Stimulated activated naive CD4-positive, alpha-beta T cell (primary cell): ENCODE data around the gene LSP1.
"Not testable (repeated sequence)": the region's sequence is repeated elsewhere in the genome, so short reads cannot be mapped to it uniquely, and the experiment has no call there.

Experiments used
- DNase-seq, 6 experiments: peaks; one replicate each; lab custom pipeline; 2025; lab: John Stamatoyannopoulos, UW

The LSP1 gene

DNA sequence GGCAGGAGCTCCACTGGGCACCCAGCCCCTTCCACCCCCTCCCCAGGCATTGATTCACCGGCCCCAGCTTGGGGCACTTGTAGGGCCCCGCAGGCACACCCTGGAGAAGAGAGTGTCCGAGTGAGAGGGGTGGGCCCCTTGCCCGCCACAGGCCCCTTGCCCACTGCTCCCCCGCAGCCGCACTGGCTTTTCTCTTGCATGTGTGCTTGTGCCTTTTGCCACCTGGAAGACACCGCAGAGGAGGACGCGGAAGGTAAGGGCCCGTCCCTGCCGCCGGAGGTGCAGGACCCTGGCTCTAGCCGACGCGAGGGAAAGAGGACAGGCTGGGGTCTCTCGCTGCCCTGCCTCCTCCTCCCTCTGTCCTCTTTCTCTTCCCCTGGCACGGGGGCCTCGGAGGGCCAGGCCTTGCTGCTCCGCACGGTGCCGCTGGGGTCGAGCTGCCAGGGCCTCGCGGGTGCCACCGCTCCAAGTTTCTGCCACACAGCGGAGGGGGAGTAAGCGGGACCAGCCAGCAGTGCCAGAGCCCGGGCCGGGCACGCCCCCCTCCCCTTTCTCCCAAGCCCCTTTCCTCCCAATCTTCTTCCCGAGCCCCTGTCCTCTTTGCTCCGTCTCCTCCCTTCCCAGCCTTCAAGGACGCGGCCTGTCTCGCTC lies 76.1 kb downstream of the LSP1 start:
- DNase-seq: no peak

DNA sequence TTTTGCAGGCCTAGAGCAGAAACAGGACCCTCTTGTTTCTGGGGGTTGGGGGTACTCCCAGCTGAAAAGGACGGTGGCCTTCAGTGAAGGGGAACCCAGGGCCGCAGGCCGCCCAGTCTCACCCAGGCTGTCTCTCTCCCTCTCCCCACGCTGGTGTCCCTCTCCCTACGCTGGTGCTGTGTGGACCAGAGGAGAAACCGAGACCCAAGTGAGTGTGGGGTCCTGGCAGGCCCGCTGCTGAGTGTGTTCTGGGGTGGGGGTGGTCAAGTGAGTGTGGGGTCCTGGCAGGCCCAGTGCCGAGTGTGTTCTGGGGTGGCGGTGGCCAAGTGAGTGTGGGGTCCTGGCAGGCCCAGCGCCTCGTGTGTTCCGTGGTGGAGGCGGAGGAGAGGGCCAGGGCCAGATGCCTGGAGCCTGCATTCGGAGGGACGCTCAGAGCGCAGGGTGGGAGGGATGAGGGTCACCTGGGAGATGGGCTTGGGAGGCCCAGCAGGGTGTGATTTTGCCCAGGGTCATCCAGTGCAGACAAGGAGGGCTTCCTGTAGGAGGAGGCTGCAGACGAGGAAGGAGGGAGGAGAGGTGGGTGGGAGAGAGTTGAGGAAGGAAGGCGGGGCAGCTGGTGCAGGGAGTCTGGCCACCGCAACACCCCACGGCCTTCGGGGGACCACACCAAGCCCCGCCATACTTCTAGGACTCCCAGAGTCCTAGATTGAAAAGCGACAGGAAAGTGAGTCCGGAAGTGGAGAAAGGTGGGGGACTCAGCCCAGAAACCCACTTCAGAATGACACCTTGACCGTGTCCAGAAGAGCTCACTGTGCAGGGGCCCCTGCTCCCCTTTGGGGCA lies 77.0 kb downstream of the LSP1 start:
- no peak for DNase-seq

DNA sequence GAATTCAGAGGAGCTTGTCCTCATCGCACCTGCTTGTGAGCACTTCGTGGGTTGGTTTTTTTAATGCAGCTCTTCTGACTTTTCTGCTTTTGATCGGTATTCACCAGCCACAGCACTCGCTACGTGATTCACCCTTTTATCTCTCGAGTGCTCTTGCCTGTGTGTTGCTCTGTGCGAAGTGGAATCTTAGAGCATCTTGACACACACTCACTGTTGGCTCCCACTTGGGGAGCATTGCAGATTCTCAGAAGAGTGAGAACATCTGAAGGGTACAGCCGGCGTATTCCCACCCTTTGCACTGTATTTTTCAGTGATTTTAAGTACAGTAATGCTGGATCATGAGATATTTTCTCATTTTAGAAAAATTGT lies 77.6 kb downstream of the LSP1 start:
- DNase-seq: peak in 1 of 6 experiments; percentile 17

DNA sequence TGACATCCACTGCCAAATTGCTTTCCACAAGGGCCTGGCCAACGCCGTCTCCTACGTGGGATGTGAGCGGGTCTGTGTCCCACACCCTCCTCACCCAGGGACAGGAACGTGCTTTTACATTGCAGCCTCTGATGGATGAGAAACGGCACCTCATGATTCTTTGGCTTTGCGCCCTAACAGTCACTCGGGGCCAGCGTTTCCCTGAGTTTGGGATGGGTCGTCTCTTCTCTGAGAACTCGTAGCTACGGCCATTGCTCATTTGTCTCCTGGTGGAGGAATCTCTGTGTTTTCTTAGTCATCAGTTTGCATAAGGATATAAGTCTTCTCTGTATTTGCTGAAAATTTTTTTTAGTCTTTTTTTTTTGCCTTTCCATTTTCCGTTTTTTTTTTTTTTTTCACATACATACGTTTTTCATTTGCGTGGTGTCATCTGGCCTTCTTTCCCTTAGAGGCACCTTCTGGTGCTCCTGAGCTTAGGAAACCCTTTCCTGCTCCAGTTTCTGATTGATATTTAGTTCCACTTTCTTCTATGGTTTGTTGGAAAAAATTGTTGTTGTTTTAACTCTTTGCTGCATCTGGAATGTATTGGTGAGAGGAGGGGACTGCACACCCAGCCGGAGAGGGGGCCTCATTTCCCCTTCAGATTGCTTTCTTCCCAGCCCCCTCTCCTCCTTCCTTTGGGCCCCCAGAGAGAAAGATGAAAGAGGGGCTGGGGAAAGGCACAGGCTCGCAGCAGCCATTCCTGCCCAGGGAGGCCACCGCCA lies 78.6 kb downstream of the LSP1 start:
- no peak for DNase-seq

DNA sequence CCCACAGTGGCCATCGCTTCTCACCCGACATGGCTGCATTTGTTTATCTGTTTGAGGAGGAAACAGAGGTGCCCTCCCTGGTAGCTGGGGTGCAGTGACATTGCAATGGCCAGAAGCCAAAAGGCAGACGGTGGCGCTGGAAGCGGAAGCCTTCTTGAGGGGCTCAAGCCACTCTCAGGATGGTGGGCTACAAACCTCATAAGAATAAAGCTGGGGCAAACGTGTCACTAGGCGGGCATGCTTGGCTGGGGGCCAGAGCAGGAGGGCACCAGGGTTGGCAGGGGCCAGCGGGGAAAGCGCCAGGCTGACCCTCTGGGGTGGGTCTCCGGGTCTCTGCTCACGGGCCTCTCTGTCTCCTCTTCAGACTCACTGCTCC lies 79.2 kb downstream of the LSP1 start:
- no peak for DNase-seq

DNA sequence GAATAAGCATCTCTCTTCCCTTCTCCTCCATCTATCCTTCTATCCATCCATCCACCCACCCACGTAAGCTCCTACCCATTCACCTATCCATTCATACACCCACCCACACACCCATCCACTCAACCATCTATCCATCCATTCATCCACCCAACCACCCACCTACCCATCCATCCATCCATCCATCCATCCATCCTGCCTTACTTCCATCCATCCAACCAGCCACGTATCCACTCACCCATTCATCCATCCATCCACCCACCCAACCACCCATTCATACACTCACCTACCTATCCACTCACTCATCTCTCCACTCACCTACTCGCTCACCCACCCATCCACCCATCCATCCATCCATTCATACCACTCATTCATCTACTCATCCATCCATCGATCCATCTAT lies 79.8 kb downstream of the LSP1 start:
- DNase-seq: no peak

DNA sequence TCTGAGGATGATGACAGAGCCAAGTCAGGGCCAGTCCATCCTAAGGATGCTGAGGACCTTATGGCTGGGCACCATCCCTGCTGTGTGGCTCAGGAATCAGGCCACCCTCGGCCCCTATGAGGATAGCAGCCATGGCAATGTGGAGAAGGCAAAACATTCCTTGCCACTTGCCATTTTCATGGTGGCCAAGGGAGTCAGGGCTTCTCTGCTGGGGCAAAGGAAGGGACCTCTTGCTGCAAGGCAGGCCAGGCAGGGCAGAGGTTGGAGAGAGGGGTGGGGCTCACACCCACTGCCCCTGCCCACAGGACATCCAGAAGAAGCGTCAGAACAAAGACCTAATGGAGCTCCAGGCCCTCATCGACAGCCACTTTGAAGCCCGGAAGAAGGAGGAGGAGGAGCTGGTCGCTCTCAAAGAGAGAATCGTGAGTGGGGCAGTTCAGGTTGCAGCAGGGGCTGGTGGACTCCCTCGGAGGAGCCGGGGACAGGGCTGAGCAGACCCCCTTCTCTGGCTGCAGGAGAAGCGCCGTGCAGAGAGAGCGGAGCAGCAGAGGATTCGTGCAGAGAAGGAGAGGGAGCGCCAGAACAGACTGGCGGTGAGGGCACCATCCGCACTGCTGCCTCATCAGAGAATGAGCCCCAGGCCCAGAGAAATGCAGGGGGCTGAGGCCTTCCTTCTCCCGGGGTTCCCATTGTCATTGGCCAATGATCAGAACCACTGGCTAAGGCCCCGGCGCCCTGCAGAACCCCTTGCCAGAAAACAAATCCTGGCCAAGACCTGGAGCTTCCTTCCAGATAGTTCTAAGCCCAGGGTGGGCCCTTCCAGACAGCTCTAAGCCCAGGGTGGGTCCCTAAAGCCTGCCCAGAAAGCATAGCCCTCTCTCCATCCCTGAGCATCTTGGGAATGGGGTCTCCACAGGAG lies 80.8 kb downstream of the LSP1 start:
- DNase-seq: no peak

DNA sequence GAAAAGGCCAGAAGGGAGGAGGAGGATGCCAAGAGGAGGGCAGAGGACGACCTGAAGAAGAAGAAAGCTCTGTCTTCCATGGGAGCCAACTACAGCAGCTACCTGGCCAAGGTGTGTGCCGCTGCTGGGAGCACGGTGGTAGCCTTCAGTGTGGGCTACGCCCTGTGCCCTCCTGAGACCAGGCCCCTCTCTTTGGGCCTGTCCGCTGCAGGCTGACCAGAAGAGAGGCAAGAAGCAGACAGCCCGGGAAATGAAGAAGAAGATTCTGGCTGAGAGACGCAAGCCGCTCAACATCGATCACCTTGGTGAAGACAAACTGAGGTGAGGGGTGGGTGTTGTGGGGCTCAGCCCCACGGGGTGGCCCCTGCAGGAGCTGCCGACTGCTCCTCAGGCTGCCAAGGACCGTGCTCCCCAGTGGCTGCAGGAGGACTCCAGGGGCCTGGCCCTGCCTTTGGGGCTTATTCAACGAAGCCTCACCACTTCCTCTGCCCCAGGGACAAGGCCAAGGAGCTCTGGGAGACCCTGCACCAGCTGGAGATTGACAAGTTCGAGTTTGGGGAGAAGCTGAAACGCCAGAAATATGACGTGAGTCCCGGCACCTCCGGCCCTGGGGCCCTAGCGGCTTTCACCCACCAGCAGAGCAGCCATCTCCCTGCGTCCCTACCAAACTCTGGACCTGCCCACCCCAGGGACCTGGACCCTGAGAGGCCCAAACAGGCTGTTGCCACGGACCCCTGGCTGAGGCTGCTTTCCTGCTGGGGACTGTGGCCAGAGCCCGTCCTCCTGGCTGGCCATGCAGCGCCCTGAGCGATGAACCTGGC lies 81.7 kb downstream of the LSP1 start:
- DNase-seq: no peak

DNA sequence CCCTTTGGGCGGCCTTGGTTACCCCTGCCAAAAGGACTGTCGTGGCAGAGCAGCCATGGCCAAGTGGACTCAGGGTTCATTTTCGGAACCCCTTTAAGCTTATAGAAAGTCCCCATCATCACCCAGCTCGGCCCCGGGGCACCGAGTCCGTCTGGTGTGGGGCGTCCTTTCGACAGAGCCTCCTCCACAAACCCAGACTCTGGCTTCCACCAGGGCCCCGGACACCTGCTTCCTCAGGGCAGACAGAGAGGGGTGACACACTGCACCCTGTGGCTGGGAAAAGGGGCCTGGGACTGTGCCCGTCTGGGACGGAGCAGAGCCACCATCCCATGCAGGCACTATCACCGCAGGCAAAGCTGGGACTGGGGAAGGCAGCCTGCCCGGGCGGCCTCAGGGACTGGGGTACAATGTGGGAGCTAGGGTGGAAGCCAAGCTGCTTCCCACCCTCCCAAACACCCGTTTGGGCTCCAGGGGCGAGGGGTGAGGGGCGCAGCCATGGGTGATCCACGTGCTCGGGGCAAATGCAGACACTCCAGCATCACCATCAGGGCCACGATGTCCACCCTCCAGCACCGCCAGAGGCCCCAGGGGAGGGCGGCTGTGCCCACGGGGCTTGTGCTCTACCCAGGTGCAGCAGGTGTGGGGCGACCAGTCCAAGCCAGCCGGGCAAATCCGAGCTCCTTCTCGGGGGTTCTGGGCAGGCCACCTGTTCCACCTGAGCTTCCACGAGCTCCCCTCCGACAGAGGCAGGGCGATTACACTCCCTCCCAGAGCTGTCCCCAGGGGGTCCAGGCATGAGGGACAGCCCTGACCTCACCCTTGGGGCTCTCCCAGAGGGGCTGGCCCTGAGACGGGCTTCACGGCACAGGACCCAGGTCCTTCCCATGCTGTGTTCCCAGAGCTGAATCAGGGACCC lies 82.5 kb downstream of the LSP1 start:
- DNase-seq: no peak

DNA sequence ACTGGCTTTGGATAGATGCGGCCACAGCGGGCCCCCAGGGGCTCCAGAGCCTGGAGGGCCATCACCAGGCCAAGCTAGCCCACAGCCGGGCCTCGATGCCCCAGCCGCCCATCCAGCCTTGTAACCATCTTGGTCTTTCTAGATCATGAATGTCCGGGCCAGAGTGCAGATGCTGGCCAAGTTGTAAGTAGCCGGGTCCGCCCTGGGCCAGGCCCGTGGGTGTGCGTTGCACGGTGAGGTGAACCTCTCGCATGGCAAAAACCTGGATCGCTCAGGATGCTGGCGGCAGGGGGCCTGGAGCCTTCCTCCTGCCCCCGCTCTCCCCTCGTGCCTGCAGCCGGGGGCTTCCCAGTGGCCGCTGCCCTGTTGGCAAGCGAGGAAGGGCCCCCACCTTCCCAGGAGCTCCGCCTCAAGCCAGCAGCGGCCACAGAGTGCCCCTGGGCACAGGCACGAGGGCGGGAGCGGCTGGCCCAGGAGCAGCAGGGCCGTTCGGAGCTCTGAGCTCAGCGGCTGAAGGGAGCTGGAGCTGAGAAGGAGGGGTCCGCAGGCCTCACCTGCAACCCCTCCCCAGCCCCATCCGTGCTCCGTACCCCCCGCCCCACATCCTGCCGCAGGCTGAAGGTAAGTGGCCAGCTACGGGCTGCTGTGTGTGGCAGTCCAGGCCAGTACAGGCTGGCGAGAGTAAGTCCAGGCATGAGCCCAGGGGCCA lies 83.3 kb downstream of the LSP1 start:
- no peak for DNase-seq

DNA sequence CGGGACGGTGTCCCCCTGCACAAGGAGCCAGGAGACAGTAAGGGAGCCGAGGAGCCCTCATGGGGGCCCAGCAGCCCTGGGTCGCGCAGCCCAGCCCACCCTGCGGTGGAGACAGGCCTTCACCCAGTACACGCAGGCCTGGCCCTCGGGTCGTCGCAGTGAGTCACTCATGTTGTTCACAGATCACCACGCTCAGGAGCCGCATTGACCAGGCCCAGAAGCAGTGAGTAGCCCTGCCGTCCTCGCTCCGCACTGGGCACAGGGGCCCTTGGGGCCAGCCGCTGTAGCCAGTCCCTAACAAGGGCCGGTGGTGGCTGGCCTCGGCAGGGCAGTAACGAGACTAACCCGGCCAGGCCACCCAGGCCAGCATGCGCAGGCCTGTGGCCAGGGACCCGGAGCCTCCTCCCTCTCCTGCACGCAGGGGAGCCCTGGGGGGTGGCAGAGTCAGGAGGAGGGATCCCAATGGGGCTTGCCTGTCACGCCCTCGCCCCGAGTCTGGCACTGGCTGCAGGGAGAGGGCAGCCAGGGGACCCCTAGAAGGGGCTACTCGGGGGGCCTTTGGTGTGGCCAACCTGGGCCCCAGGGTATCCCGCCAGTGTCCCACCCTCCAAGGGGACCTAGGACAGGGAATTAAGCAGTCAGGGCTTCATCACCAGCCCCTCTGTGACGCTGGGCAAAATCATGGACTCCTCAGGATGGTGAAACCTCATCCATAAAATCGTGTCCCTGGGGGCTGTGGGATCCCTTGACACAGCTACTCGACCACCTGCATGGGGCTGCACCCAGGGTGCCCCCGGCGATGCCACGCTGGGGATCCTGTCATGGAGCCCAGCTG lies 84.1 kb downstream of the LSP1 start:
- DNase-seq: no peak

DNA sequence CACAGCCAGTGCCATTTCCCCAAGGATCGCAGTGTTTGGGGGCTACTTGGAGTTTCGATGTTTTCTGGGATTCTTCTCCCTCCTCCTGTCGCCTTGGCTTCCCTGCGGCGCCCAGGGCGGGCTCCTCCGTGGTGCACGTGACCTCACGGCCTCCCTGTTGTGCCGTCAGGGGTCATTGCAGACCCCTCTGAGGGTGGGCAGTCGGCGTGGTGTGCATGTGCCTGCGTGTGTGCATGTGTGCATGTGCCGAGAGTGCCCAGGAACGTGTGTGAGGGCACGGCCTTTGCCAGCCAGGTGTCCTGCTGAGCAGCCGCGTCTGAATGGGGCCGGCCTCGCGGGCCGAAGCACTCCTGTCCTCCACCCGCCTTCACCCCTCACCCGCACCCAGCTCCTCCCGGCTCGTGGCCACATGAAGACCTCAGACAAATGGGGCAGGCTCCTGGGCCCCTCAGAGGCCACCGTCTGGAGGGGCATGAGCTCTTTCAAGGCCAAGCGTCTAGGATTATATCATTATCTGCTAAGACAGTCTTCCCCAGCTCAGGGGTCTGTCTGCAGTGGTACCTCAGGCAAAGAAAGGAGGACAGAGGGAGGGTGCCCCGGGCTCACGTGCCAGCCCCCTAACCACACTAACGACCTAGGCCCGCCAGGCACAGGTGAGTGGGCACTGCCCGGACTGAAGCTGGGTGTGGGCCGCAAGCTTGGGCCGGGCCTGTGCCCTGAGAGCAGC lies 84.9 kb downstream of the LSP1 start:
- no peak for DNase-seq

DNA sequence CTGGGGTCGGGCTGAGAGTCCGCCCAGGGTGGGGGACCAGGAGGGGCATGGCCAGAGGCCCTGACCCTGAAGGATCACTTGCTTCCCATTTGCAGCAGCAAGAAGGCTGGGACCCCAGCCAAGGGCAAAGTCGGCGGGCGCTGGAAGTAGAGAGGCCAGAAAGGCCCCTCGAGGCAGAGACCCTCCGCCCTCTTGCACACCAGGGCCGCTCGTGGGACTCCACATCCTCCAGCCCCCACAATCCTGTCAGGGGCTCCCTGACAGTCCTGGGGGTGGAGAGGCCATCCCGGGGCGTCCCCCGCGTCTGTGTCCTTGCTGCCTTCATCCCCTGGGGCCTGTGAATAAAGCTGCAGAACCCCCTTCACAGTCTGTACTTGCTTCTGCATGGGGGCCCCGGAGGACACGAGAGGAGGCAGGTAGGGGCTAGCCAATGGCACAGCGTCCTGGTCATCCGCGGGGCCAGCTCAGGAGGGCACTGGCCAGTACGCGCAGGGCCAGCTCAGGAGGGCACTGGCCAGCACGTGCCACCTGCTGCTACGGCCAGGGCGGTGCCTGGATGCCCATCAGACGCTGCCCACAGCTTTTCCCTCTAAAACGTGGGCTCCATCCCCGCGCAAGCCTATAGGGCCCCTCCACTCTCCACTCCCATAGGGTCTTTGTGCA lies 85.6 kb downstream of the LSP1 start:
- DNase-seq: no peak

DNA sequence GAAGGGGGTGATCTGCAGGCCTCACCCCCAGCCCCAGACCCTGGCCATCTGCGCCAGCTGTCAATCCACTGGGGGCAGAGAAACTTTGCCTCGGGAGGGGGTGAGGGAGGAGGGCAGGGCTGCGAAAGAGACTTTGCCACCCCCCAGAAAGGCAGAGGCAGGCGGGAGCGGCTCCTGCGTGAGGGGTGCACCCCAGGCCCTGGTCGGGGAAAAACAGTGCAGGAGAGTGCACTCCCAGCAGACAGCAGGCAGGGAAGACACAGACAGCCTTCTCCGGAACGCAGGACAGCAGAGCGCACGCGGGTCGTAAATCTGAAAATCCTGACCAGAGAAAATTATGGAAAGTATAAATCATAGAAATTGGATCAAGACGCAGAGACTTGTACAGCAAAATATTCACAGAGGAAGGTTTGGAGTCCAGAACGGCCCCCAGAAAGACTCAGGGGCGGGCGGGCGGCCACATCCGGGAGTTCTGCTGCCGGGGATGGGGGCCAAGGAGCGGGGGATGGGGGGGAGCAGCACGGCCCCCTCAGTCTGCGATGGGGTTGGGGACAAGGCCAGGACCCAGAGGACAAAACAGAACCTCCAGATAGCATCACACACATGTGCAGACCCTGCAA lies 86.2 kb downstream of the LSP1 start:
- DNase-seq: no peak

DNA sequence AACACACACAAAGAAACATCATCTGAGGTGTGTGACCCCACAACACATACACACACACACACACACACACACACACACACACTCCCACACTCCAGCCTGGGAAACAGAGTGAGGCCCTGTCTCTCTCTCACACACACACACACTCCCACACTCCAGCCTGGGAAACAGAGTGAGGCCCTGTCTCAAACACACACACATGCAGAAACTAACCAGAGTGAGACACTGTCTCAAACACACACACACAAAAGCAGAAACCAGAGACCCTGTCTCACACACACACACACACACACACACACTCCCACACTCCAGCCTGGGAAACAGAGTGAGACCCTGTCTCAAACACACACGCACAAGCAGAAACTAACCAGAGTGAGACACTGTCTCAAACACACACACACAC lies 86.9 kb downstream of the LSP1 start:
- DNase-seq: not testable (repeated sequence)
